H9 (cell line): Measurements from ENCODE around the gene SETBP1. TPM values are rescaled to one million over a fixed set of nuclear protein-coding genes. Genes with fewer than 3 reads are reported as not detected.

Experiments
- DNase-seq: peaks from one replicate; pipeline ENCODE4 v3.0.0-alpha.2; 2017
- H2AFZ ChIP-seq: one replicate; pipeline ENCODE4 v1.6.1; 2013; ENCODE audit warnings: mild to moderate bottlenecking, low read length, control low read depth, moderate library complexity
- H2AK5ac ChIP-seq: 2 replicates; pipeline ENCODE4 v1.6.1; 2013; ENCODE audit warnings: low read length, control low read depth, mixed read lengths; ENCODE audit not compliant: insufficient read length
- H2BK120ac ChIP-seq: one replicate; pipeline ENCODE4 v1.6.1; 2013; ENCODE audit warnings: low read depth, mild to moderate bottlenecking, low read length, control low read depth, inconsistent platforms; ENCODE audit not compliant: poor library complexity, severe bottlenecking
- H2BK12ac ChIP-seq: 2 replicates; pipeline ENCODE4 v1.6.1; 2013; ENCODE audit warnings: low read length, control low read depth, mixed read lengths, low read depth; ENCODE audit not compliant: insufficient read length
- H2BK15ac ChIP-seq: 2 replicates; pipeline ENCODE4 v1.6.1; 2013; ENCODE audit warnings: low read depth, low read length, control low read depth
- H2BK20ac ChIP-seq: one replicate; pipeline ENCODE4 v1.6.1; 2013; ENCODE audit warnings: low read depth, mild to moderate bottlenecking, low read length, control low read depth, inconsistent platforms; ENCODE audit not compliant: poor library complexity, severe bottlenecking
- H2BK5ac ChIP-seq: 2 replicates; pipeline ENCODE4 v1.6.1; 2013; ENCODE audit warnings: low read length, control low read depth, mixed read lengths; ENCODE audit not compliant: insufficient read length
- H3K14ac ChIP-seq: 2 replicates; pipeline ENCODE4 v1.6.1; 2013; ENCODE audit warnings: low read length, control low read depth; ENCODE audit not compliant: insufficient read depth
- H3K18ac ChIP-seq: 2 replicates; pipeline ENCODE4 v1.6.1; 2013; ENCODE audit warnings: low read depth, mild to moderate bottlenecking, mixed read lengths, low read length, control low read depth; ENCODE audit not compliant: insufficient read length
- H3K23ac ChIP-seq: 2 replicates; pipeline ENCODE4 v1.6.1; 2013; ENCODE audit warnings: low read length, control low read depth, mixed read lengths, low read depth; ENCODE audit not compliant: insufficient read length
- H3K23me2 ChIP-seq: 2 replicates; pipeline ENCODE4 v1.6.1; 2013; ENCODE audit warnings: low read depth, mild to moderate bottlenecking, mixed read lengths, low read length, control low read depth; ENCODE audit not compliant: insufficient read length, poor library complexity, severe bottlenecking
- H3K27ac ChIP-seq: 2 replicates; pipeline ENCODE4 v1.5.1; 2013; ENCODE audit warnings: low read length, control low read depth, mixed read lengths, low read depth; ENCODE audit not compliant: insufficient read length
- H3K27me3 ChIP-seq: 2 replicates; pipeline ENCODE4 v1.6.1; 2013; ENCODE audit warnings: low read length, control low read depth, inconsistent platforms; ENCODE audit not compliant: insufficient read depth
- H3K4ac ChIP-seq: 2 replicates; pipeline ENCODE4 v1.6.1; 2013; ENCODE audit warnings: low read depth, mild to moderate bottlenecking, control low read depth, inconsistent platforms, low read length, moderate library complexity
- H3K4me1 ChIP-seq: 2 replicates; pipeline ENCODE4 v1.6.1; 2013; ENCODE audit warnings: low read length, control low read depth, inconsistent platforms; ENCODE audit not compliant: insufficient read depth
- H3K4me2 ChIP-seq: 2 replicates; pipeline ENCODE4 v1.6.1; 2013; ENCODE audit warnings: low read length, control low read depth, mixed read lengths; ENCODE audit not compliant: insufficient read length, insufficient read depth
- H3K56ac ChIP-seq: 2 replicates; pipeline ENCODE4 v1.6.1; 2013; ENCODE audit warnings: low read depth, mild to moderate bottlenecking, mixed read lengths, low read length, control low read depth; ENCODE audit not compliant: insufficient read length
- H3K79me1 ChIP-seq: 2 replicates; pipeline ENCODE4 v1.6.1; 2013; ENCODE audit warnings: low read depth, mild to moderate bottlenecking, moderate library complexity, low read length, control low read depth, inconsistent platforms; ENCODE audit not compliant: insufficient read depth, poor library complexity, severe bottlenecking
- H3K79me2 ChIP-seq: 2 replicates; pipeline ENCODE4 v1.6.1; 2013; ENCODE audit warnings: low read length, control low read depth, inconsistent platforms; ENCODE audit not compliant: insufficient read depth
- H3K9ac ChIP-seq: 2 replicates; pipeline ENCODE4 v1.6.1; 2013; ENCODE audit warnings: low read length, control low read depth, mixed read lengths; ENCODE audit not compliant: insufficient read length; ENCODE audit errors: extremely low read depth
- H3K9me3 ChIP-seq: one replicate; pipeline ENCODE4 v1.6.1; 2013; ENCODE audit warnings: low read depth, low read length, inconsistent platforms; ENCODE audit not compliant: control insufficient read depth
- H3T11ph ChIP-seq: one replicate; pipeline ENCODE4 v1.6.1; 2013; ENCODE audit warnings: mild to moderate bottlenecking, low read length, control low read depth, inconsistent platforms
- H4K20me1 ChIP-seq: one replicate; pipeline ENCODE4 v1.6.1; 2013; ENCODE audit not compliant: control insufficient read depth, insufficient read length, insufficient read depth
- H4K5ac ChIP-seq: 2 replicates; pipeline ENCODE4 v1.6.1; 2013; ENCODE audit warnings: low read depth, mild to moderate bottlenecking, mixed read lengths, low read length, control low read depth; ENCODE audit not compliant: insufficient read length
- H4K8ac ChIP-seq: replicated peaks from 2 replicates; pipeline ENCODE4 v1.6.1; 2013; ENCODE audit warnings: low read length, control low read depth, mixed read lengths, low read depth; ENCODE audit not compliant: insufficient read length
- H4K91ac ChIP-seq: 2 replicates; pipeline ENCODE4 v1.6.1; 2013; ENCODE audit warnings: low read depth, mild to moderate bottlenecking, moderate library complexity, mixed read lengths, low read length, control low read depth; ENCODE audit not compliant: insufficient read length
- H3K27ac Mint-ChIP-seq, 3 experiments: 2 replicates in 2 of 3; 3 replicates in 1 of 3; pipeline ENCODE4 v1.8.0; 2020 to 2021; ENCODE audit warnings: mixed read lengths in 3 of 3, mild to moderate bottlenecking in 1 of 3, moderate library complexity in 1 of 3
- H3K27me3 Mint-ChIP-seq: 2 replicates; pipeline ENCODE4 v1.8.0; 2021; ENCODE audit warnings: low read depth, mild to moderate bottlenecking, moderate library complexity, mixed read lengths
- H3K36me3 Mint-ChIP-seq, 3 experiments: 2 replicates in 2 of 3; 3 replicates in 1 of 3; pipeline ENCODE4 v1.8.0; 2020 to 2021; ENCODE audit warnings: low read depth in 3 of 3, mixed read lengths in 3 of 3; ENCODE audit not compliant: insufficient read depth in 1 of 3
- H3K4me1 Mint-ChIP-seq, 2 experiments: 2 replicates each; pipeline ENCODE4 v1.8.0; 2020; ENCODE audit warnings: mixed read lengths in 2 of 2
- H3K4me3 Mint-ChIP-seq, 2 experiments: 2 replicates in 1 of 2; 3 replicates in 1 of 2; pipeline ENCODE4 v1.8.0; 2020 to 2021; ENCODE audit warnings: mild to moderate bottlenecking in 2 of 2, mixed read lengths in 2 of 2, moderate library complexity in 1 of 2
- H3K9me3 Mint-ChIP-seq, 2 experiments: 2 replicates in 1 of 2; 3 replicates in 1 of 2; pipeline ENCODE4 v1.8.0; 2020; ENCODE audit warnings: mild to moderate bottlenecking in 2 of 2, mixed read lengths in 2 of 2, moderate library complexity in 1 of 2
- CTCF ChIP-seq: fragments of 200-600 bp; sonication (generic); conservative IDR thresholded peaks from 3 replicates; pipeline ENCODE4 v1.8.0; 2021; ENCODE audit warnings: antibody characterized with exemption, mild to moderate bottlenecking
- WGBS: extraction: QIAGEN DNeasy Blood & Tissue Kit; methylation state at CpG from one replicate; pipeline ENCODE4 v1.1.7; 2013; ENCODE audit warnings: missing lambda C conversion rate, low lambda C conversion rate, mixed read lengths; ENCODE audit not compliant: insufficient read length; ENCODE audit errors: extremely low coverage; 5-methylcytosine and 5-hydroxymethylcytosine counted together
- total RNA-seq: library from RNA; stranded (reverse); gene quantifications from 2 replicates; pipeline ENCODE4 v1.2.1, GENCODE V29; 2021

SETBP1 gene
- total RNA-seq, 1 experiment from 2014 or later, result 4.6 TPM

- no peak overlapping the region for H3K27ac ChIP-seq
- H3T11ph ChIP-seq, result no peak overlapping the region
- H2BK5ac ChIP-seq, result no peak overlapping the region
- H3K27me3 Mint-ChIP-seq, result no peaks in the 10 kb centered on the region
- no peaks in the 10 kb centered on the region for H4K20me1 ChIP-seq
- no peak for DNase-seq
- no peak overlapping the region for H2BK12ac ChIP-seq
- H2BK15ac ChIP-seq, result no peak overlapping the region
- no peaks in the 10 kb centered on the region for H3K27me3 ChIP-seq
- H3K9me3 ChIP-seq, result no peaks in the 10 kb centered on the region
- H2AFZ ChIP-seq, result no peak overlapping the region
- no peak overlapping the region for H4K5ac ChIP-seq
- H4K8ac ChIP-seq, result no peak overlapping the region
- H3K4me1 Mint-ChIP-seq, result peaks cover 6 to 9% of the 10 kb centered on the region in 2 experiments
- no peak overlapping the region for H3K4me2 ChIP-seq
- H2AK5ac ChIP-seq, result no peak overlapping the region
- no peak overlapping the region for H3K14ac ChIP-seq
- no CpG with 5 or more reads among the region's 6 CpGs for WGBS
- no peaks in the 10 kb centered on the region for H3K9me3 Mint-ChIP-seq
- no peaks in the 10 kb centered on the region for H3K4me1 ChIP-seq
- H2BK120ac ChIP-seq, result no peak overlapping the region
- no peak overlapping the region for H3K9ac ChIP-seq
- no peak overlapping the region for H3K18ac ChIP-seq
- H3K23me2 ChIP-seq, result no peaks in the 10 kb centered on the region
- H3K56ac ChIP-seq, result no peak overlapping the region
- no peak overlapping the region for H3K23ac ChIP-seq
- no peaks in the 10 kb centered on the region for H3K36me3 Mint-ChIP-seq
- no peak overlapping the region for H3K27ac Mint-ChIP-seq
- H3K79me1 ChIP-seq, result no peaks in the 10 kb centered on the region
- H4K91ac ChIP-seq, result no peak overlapping the region
- no peak overlapping the region for H2BK20ac ChIP-seq
- no peaks in the 10 kb centered on the region for H3K79me2 ChIP-seq
- no peak overlapping the region for H3K4me3 Mint-ChIP-seq
- no peak overlapping the region for H3K4ac ChIP-seq
- no peak for TF ChIP-seq CTCF
These were observed 106.0 kb downstream of the SETBP1 start for GRCh38 chr18:44786688-44787087.
